ENCODE data around the gene AOX1.
"Not testable (repeated sequence)": the region's sequence is repeated elsewhere in the genome, so short reads cannot be mapped to it uniquely, and the experiment has no call there.

Gene AOX1
- 0 to 5.3 (median 0.17) reads per million in 17 experiments for total RNA-seq

GRCh38 chr2:200585730-200586643 is at the start of gene AOX1:
AOX1 (plus strand) TSS chr2:200586014; CDS start chr2:200586109, 95 bp downstream.
- DNase-seq: peak in 3 of 4 experiments; percentile 6 to 34 (median 16)

GRCh38 chr2:200538139-200538538 is 47.7 kb upstream of the AOX1 start:
- no peak for DNase-seq

DNA sequence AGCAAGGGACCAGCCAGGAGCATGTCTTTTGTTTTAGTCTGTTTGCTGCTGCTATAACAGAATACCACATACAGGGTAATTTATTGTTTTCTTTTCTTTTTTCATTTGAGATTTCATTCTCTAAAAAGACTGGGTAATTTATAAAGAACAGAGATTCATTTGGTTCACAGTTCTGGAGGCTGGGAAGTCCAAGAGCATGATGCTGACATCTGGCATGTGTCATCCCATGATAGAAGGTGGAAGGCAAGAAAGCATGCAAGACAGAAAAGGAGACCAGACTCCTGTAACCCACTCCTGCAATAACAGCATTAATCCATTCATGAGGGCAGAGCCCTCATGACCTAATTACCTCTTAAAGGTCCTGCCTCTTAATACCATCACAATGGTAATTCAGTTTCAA is 45.0 kb upstream of the AOX1 start:
- DNase-seq: no peak

GRCh38 chr2:200566596-200566995 is 19.2 kb upstream of the AOX1 start:
- not testable (repeated sequence) for DNase-seq

- no peak for DNase-seq
Measured at GRCh38 chr2:200567932-200568331, 17.9 kb upstream of the AOX1 start.

GRCh38 chr2:200575957-200576356 is 9.9 kb upstream of the AOX1 start:
- DNase-seq: peak in 2 of 4 experiments; percentile 24 to 57

DNA sequence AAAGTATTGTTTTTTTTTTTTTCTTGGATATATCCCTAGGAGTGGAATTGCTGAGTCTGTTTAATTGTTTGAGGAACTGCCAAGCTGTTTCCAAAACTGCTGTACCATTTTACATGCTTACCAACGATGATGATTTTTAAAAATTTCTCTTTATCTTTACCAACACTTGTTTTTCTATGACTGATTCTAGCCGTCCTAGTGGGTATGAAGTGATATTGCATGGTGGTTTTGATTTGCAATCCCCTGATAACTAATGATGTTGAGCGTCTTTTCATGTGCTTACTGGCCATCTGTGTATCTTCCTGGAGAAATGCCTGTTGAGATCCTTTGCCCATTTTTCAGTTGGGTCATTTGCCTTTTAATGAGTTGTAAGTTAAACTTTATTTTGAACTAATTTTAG is 8.8 kb upstream of the AOX1 start:
- DNase-seq: no peak

DNA sequence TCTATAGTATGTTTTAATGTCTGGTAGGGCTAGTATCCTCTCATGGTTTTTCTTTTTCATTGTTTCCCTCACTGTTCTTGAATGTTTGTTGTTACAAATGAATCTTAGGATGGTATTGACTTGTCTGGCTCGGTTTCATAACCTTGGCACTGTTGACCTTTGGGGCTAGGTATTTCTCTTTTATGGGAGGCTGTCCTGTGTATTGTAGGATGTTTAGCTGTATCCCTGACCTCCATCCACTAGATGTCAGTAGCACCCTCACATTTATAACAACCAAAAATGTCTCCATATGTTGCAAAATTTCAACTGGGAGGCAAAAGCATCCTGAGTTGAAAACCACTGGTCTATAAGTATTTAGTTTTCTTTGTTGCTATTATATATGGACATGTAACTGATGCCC is 7.0 kb upstream of the AOX1 start:
- peak; percentile 13 to 59 (median 44) for DNase-seq

DNA sequence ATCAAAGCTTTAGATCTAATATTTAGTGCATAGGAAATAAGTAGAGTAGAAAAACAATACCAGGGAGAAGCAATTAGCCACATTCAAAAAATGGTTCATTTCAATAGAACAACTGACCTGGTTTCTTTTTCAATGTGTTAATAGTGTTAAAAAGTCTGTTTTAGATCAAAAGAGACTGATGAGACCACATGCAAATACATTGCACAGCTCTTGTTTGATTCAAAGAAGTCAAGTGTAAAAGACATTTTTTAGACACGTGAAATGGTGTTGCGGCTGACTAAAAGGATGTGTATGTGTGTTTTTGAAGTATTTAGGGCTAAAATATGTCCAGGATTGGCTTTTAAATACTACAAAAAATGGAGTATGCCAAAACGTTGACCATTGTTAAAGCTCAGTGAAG is 1.2 kb upstream of the AOX1 start:
- DNase-seq: no peak

- no peak for DNase-seq
Measured at GRCh38 chr2:200585340-200585729, 479 bp upstream of the AOX1 start.

- no peak for DNase-seq
Measured at GRCh38 chr2:200586644-200586975, 796 bp downstream of the AOX1 start.

DNA sequence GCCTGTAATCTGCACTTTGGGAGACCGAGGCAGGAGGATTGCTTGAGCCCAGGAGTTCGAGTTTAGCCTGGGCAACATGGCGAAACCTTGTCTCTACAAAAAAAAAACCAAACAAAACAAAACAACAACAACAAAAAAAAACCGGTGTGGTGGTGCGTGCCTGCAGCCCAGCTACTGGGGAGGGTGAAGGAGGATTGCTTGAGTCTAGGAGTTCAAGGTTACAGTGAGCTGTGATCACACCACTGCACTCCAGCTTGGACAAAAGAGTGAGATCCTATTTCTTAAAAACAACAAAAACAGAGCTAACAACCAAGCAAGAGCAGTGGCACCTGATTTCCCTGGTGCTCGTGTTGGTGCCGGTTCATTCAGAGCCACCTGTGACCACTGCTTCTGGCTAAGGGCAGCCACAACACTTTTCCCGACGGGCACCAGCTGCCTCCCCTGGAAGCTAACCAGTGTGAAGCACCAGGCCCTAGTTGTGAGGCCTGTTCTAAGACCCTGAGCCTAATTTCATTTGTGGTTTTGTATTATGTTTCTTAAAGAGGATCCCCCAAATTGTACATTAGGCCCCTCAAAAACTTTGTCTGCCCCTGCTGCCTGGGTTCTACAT is 1.3 kb downstream of the AOX1 start:
- DNase-seq: no peak

DNA sequence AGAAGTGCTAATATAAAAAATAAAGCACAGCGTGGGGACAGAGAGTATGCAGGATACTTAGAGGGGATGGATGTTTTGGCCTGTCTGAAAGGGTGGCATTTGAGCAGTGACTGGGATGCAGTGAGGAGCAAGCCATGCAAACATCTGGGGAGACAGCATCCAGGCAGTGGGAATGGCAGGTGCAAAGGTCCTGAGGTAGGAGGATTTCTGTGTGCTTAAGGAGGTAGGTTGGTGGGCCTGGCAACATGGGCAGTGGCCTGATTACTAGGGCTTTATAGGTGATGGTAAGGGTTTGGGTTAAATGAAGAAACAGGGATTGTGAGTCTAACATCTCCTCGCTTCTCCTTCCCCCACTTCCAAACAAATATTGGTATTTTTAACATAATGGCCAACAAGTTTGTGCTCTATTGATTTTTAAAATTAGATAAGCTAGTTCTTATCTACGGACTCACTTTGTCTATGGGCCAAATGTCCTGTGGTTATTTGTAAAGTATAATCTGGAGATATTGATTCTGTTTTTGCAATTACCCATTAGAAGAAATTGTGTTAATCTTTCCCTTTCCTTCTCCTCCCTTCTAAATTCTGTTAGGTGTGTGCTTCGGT is 2.4 kb downstream of the AOX1 start:
- DNase-seq: no peak

DNA sequence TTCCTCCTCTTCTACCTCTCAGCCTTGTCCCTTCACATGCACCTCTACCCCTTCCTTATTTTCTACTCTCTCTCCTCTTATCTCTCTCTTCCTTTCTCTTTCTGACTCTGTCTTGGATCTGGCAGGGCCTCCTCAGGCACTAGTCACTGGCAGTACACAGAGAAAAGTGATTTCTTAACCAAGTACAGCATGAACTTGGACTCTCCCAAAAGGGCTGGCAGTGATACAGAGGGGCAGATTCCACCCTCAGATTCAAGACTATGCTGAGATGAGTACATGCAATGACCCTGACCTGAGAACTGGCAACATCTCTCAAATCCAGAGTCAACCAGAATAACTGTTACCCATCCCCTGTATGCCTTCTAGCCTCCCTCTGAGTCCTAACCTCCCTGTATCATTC is 4.3 kb downstream of the AOX1 start:
- DNase-seq: no peak

- DNase-seq: no peak
Measured at GRCh38 chr2:200591308-200591707, 5.5 kb downstream of the AOX1 start.

DNA sequence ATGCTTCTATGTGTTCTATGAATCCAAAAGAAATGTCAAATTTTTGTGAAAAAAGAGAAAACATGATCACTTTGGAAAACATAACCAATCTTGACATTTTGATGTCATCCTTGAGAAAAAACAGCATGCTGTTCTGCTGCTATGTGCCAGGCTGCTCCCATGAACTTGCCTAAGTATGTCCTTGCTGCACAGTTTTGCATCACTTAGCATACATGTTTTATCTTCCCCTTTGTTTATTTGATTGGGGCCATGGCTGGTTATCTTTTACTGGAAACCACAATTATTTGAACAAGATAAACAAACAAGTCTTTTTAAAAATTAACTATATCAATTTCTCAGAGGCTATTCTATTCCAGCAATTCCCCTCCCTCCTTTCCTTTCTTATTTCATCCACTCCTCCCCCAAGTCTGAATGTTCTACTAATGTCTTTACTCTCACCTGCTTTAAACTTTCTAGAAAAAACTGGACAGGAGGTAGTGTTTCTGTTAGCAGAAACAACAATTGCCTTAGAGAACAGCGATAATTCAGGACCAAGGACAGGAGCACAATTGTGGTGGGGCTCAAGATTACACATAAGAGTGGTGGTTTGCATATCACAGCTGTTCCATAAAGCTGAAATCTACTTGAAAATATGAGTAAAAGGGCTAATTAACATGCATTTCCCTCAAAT is 6.7 kb downstream of the AOX1 start:
- no peak for DNase-seq

GRCh38 chr2:200593905-200594304 is 8.1 kb downstream of the AOX1 start:
- DNase-seq: no peak

DNA sequence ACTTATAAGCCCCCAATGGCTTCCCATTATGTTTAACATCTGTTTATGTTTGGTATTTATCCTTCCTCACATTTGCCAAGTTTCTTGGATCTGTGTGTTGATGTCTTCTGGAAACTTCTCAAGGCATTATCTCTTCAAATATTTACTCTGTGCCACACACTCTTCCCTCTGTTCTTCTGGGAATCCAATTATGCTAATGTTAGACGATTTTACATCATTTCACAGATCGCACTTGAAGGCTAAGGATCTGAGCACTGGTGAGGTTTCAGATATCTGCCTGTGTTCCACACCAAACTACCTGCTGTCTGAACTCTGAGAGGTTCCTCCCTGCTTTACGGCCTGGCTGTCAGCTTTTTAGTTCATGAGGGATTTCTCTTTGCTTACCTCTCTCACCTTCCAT is 10.1 kb downstream of the AOX1 start:
- no peak for DNase-seq

DNA sequence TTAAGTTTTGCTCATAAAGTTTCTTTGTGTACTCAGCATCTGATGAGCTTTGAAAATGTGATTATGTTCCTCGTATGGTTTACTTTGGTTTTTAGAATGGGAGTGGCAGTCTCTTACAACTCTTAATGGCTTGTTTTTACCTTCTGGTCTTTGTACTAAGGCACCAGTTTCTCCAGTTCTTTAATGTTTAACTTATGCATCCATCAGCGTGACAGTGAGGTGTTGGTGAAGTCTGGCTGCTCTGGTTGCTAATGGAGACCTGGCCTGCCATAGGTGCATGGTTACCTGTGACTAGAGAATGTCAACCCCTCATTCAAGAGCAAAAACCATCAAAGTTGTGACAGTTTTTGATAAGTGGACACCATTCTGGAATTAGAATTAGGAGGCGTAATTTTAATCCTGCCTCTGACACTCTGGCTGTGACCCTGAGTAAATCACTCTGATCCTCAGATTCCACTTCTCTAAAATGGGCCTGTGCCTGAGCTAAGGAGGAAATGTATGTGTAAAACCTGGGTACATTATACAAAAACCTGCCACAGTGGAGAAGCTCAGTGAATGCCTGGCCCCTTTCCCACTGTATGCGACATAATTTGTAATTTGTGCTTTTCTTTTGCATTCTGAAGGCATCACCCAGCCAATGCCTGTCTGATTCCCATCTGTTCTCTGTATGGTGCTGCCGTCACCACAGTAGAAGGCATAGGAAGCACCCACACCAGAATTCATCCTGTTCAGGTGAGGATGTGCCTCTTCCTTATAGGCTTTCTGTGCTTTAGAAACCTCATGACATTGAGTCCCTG is 11.2 kb downstream of the AOX1 start:
- DNase-seq: no peak

DNA sequence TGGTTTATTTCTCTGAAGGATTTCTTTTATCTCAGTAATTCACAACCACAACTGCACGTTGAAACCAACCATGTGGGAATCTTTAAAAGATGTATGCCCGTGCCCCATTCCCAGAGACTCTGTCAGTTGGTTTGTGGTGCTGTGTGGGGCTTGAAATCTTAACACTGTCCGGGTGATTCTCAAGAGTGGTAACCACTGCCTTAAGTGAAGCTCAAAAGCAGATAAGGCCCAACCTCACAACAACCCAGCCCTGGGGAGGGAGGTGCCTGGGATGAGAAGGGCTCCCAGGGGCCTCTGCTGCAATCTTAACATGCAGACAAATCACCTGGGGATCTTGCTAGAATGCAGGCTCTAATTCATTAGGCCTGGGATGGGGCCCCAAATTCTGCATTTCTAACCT is 13.4 kb downstream of the AOX1 start:
- no peak for DNase-seq

- DNase-seq: no peak
Measured at GRCh38 chr2:200600549-200601225, 14.9 kb downstream of the AOX1 start.

DNA sequence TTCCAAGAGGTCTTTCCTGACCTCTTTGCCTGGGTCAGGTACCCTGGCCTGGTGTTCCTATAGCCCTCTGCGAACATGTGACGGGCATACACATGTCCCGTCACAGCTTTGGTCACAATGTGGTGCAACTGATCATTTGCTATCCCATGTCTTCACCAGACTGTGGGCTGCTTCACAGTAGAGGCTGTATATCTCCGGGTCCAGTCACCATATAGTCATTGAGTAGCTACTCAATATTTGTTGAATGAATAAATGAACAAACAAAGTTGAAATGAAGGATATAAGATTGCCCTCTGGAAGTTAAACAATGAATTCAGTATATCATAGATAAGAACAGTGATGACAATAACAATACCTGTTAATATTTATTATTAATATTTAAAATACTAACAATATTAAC is 16.8 kb downstream of the AOX1 start:
- no peak for DNase-seq
